ENCODE results near the gene CRTC1. TPM values are rescaled to one million over a fixed set of nuclear protein-coding genes. Genes with fewer than 3 reads are reported as not detected.
A peak's percentile ranks its signal among the peaks of the same experiment; 100 is the strongest.

The CRTC1 gene
- total and polyA plus RNA-seq, 2 of the 13 experiments (the other 11 are each of a cell fraction or from before 2014, with no cell fraction given) = 2.0 to 2.7 TPM

DNA sequence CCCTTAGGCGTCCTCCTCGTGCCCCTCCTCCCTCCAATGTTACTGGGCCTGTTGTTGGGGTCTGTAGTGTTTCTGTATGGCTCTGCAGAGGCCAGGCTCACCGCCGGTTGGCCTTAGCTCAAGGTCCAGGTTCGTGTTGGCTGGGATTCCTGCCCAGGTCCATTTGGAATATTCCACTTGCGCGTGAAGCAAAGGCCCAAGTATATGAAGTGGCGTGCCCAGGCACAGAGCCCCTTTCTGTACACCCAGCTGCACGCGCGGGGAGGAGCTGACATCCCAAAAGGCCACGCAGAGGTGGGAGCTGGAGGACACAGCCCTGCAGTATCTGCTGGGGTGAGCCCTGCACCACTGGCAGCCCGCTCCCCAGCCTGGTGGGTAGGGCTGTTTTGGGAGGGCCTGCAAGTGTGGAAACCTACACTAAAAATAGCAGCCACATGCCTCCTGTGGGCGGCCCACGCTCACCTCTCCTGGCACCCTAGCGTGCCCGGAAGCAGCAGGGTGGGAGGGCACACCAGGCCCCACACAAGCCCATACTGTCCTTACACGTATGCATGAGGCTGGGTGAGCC, 30.2 kb downstream of the CRTC1 start (continued):
- TF ChIP-seq XBP1 (CRISPR knock-in tag; IDR thresholded peaks at IDR 0.05) (no peak), BORCS8-MEF2B (CRISPR knock-in tag; IDR thresholded peaks at IDR 0.05) (peak; percentile 16; the same call in 1 of the 2 replicates), BRCA1 (CRISPR knock-in tag; IDR thresholded peaks at IDR 0.05) (no peak), NFYB (CRISPR knock-in tag; IDR thresholded peaks at IDR 0.05) (no peak; the same call in 1 of the 2 replicates), NR2C2 (CRISPR knock-in tag; IDR thresholded peaks at IDR 0.05; ENCODE audit: borderline replicate concordance) (no peak), MBNL3 (CRISPR knock-in tag; conservative IDR thresholded peaks at IDR 0.05) (no peak), MEF2D (CRISPR knock-in tag; IDR thresholded peaks at IDR 0.05) (no peak; the same call in 1 of the 2 replicates), ZFP1 (CRISPR knock-in tag; IDR thresholded peaks at IDR 0.05) (no peak), HMGA1 (CRISPR knock-in tag; conservative IDR thresholded peaks at IDR 0.05) (no peak), MEIS2 (CRISPR knock-in tag; IDR thresholded peaks at IDR 0.05) (no peak), SRF (IDR thresholded peaks at IDR 0.05; ENCODE audit: low read depth, low read length) (no peak), ZNF337 (CRISPR knock-in tag; IDR thresholded peaks at IDR 0.05; ENCODE audit: borderline replicate concordance, low read depth) (no peak), IRX3 (CRISPR knock-in tag; IDR thresholded peaks at IDR 0.05; ENCODE audit: borderline replicate concordance, low read depth) (no peak), RFXAP (CRISPR knock-in tag; IDR thresholded peaks at IDR 0.05; ENCODE audit: borderline replicate concordance) (no peak), GPN1 (CRISPR knock-in tag; IDR thresholded peaks at IDR 0.05; ENCODE audit: borderline replicate concordance) (no peak), JARID2 (CRISPR knock-in tag; IDR thresholded peaks at IDR 0.05; ENCODE audit: insufficient replicate concordance) (no peak), NAIF1 (CRISPR knock-in tag; IDR thresholded peaks at IDR 0.05; ENCODE audit: borderline replicate concordance) (no peak), ZNF577 (CRISPR knock-in tag; IDR thresholded peaks at IDR 0.05; ENCODE audit: borderline replicate concordance, low read depth) (no peak), ZNF205 (CRISPR knock-in tag; IDR thresholded peaks at IDR 0.05) (no peak), ZNF317 (CRISPR knock-in tag; IDR thresholded peaks at IDR 0.05) (peak; percentile 95), GATAD2A (CRISPR knock-in tag; IDR thresholded peaks at IDR 0.05) (peak; percentile 65), SOX5 (CRISPR knock-in tag; IDR thresholded peaks at IDR 0.05; ENCODE audit: borderline replicate concordance) (no peak)
- TF ChIP-seq, protein P1, sequence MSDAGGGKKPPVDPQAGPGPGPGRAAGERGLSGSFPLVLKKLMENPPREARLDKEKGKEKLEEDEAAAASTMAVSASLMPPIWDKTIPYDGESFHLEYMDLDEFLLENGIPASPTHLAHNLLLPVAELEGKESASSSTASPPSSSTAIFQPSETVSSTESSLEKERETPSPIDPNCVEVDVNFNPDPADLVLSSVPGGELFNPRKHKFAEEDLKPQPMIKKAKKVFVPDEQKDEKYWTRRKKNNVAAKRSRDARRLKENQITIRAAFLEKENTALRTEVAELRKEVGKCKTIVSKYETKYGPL (CRISPR knock-in tag; IDR thresholded peaks at IDR 0.05) = no peak
- TF ChIP-seq, protein P2, sequence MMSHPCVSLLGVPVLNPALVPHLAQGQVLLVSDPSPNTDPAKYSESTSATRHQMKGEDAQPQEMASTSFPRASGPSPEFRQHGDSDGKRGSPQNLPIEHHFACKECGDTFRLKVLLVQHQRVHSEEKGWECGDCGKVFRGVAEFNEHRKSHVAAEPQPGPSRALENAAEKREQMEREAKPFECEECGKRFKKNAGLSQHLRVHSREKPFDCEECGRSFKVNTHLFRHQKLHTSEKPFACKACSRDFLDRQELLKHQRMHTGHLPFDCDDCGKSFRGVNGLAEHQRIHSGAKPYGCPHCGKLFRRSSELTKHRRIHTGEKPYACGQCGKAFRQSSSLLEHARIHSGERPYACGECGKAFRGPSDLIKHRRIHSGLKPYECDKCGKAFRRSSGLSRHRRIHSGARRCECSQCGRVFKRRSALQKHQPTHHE (CRISPR knock-in tag; IDR thresholded peaks at IDR 0.05; ENCODE audit: borderline replicate concordance) = no peak
- TF ChIP-seq, protein P3, sequence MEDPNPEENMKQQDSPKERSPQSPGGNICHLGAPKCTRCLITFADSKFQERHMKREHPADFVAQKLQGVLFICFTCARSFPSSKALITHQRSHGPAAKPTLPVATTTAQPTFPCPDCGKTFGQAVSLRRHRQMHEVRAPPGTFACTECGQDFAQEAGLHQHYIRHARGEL (CRISPR knock-in tag; IDR thresholded peaks at IDR 0.05) = no peak
- TF ChIP-seq, protein P4, sequence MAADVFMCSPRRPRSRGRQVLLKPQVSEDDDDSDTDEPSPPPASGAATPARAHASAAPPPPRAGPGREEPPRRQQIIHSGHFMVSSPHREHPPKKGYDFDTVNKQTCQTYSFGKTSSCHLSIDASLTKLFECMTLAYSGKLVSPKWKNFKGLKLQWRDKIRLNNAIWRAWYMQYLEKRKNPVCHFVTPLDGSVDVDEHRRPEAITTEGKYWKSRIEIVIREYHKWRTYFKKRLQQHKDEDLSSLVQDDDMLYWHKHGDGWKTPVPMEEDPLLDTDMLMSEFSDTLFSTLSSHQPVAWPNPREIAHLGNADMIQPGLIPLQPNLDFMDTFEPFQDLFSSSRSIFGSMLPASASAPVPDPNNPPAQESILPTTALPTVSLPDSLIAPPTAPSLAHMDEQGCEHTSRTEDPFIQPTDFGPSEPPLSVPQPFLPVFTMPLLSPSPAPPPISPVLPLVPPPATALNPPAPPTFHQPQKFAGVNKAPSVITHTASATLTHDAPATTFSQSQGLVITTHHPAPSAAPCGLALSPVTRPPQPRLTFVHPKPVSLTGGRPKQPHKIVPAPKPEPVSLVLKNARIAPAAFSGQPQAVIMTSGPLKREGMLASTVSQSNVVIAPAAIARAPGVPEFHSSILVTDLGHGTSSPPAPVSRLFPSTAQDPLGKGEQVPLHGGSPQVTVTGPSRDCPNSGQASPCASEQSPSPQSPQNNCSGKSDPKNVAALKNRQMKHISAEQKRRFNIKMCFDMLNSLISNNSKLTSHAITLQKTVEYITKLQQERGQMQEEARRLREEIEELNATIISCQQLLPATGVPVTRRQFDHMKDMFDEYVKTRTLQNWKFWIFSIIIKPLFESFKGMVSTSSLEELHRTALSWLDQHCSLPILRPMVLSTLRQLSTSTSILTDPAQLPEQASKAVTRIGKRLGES (CRISPR knock-in tag; IDR thresholded peaks at IDR 0.05; ENCODE audit: borderline replicate concordance) = no peak
- TF ChIP-seq, protein P5, sequence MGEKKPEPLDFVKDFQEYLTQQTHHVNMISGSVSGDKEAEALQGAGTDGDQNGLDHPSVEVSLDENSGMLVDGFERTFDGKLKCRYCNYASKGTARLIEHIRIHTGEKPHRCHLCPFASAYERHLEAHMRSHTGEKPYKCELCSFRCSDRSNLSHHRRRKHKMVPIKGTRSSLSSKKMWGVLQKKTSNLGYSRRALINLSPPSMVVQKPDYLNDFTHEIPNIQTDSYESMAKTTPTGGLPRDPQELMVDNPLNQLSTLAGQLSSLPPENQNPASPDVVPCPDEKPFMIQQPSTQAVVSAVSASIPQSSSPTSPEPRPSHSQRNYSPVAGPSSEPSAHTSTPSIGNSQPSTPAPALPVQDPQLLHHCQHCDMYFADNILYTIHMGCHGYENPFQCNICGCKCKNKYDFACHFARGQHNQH (CRISPR knock-in tag; IDR thresholded peaks at IDR 0.05) = peak; percentile 63; the same call in 1 of the 2 replicates

Measured in HepG2 (cell line).